Sigmoid colon (tissue), 7 donors: ENCODE measurements around the gene CASP10. TPM values are rescaled to one million over a fixed set of nuclear protein-coding genes. Genes with fewer than 3 reads are reported as not detected.

Experiments used
- DNase-seq: peaks from one replicate; pipeline ENCODE4 v3.0.0-alpha.2; 2019
- H3K27ac ChIP-seq, 4 donors: fragments of 200-600 bp; sonication (generic); one replicate each; pipeline ENCODE4 v1.5.1; 2016 to 2019; ENCODE audit warnings: mild to moderate bottlenecking in 1 of 4
- H3K27me3 ChIP-seq, 3 donors: fragments of 200-600 bp; sonication (generic); one replicate each; pipeline ENCODE4 v1.5.1; 2019; ENCODE audit warnings: mild to moderate bottlenecking in 1 of 3
- H3K36me3 ChIP-seq, 4 donors: fragments of 200-600 bp; sonication (generic); one replicate each; pipeline ENCODE4 v1.5.1; 2016 to 2019
- H3K4me1 ChIP-seq, 4 donors: fragments of 200-600 bp; sonication (generic); one replicate each; pipeline ENCODE4 v1.5.1; 2017 to 2019
- H3K4me3 ChIP-seq, 4 donors: fragments of 200-600 bp; sonication (generic); one replicate each; pipeline ENCODE4 v1.5.1; 2017 to 2019; ENCODE audit warnings: mild to moderate bottlenecking in 2 of 4, moderate library complexity in 1 of 4
- H3K9me3 ChIP-seq, 4 donors: fragments of 200-600 bp in 3 of 4; sonication (generic) in 3 of 4; one replicate each; pipeline versions ENCODE4 v1.5.1 to v1.6.1; 2013 to 2019
- EP300 ChIP-seq, 4 donors: sonication (generic); formaldehyde crosslinking; IDR thresholded peaks; one replicate each; pipeline ENCODE4 v1.6.1; 2017; ENCODE audit warnings: antibody characterized with exemption in 4 of 4
- POLR2A ChIP-seq, 2 donors: fragments of 450-650 bp; IDR thresholded peaks; one replicate each; pipeline ENCODE4 v1.6.1; 2016; ENCODE audit warnings: antibody characterized with exemption in 2 of 2, mild to moderate bottlenecking in 2 of 2, moderate library complexity in 2 of 2
- POLR2AphosphoS5 ChIP-seq, 4 donors: sonication (generic); formaldehyde crosslinking; IDR thresholded peaks; one replicate each; pipeline ENCODE4 v1.6.1; 2017; ENCODE audit warnings: antibody characterized with exemption in 4 of 4
- WGBS, 2 donors: extraction: QIAGEN DNeasy Blood & Tissue Kit; methylation state at CpG; one replicate each; pipeline ENCODE4 v1.1.7; 2013; 5-methylcytosine and 5-hydroxymethylcytosine counted together
- intact Hi-C: fragments of 100-400 bp; cut with DNase I; formaldehyde crosslinking; loops from one replicate; pipeline ENCODE4 v1.15.1; 2023
- polyA plus RNA-seq, 3 donors: library from polyadenylated mRNA; stranded (reverse); fragments of 200-250 nt; gene quantifications; one replicate each; pipeline ENCODE4 v1.2.3, GENCODE V29; 2013
- total RNA-seq, 4 donors: library from RNA; depleted of rRNA; stranded (reverse); fragments of >200 nt; gene quantifications; one replicate each; pipeline ENCODE4 v1.1.0, GENCODE V29; 2016
- TF ChIP-seq, protein P1 (sequence below), 4 experiments: fragments of 450-650 bp in 3 of 4; fragments of 200-600 bp in 1 of 4; IDR thresholded peaks; one replicate each; pipeline ENCODE4 v1.5.1; 2016 to 2019; ENCODE audit warnings: antibody characterized with exemption in 4 of 4, mild to moderate bottlenecking in 3 of 4, moderate library complexity in 2 of 4
- donor health status: healthy with polysubstance abuse.
- donor health status: Bipolar disorder and iron deficiency.
- donor health status: healthy.

The CASP10 gene, protein sequence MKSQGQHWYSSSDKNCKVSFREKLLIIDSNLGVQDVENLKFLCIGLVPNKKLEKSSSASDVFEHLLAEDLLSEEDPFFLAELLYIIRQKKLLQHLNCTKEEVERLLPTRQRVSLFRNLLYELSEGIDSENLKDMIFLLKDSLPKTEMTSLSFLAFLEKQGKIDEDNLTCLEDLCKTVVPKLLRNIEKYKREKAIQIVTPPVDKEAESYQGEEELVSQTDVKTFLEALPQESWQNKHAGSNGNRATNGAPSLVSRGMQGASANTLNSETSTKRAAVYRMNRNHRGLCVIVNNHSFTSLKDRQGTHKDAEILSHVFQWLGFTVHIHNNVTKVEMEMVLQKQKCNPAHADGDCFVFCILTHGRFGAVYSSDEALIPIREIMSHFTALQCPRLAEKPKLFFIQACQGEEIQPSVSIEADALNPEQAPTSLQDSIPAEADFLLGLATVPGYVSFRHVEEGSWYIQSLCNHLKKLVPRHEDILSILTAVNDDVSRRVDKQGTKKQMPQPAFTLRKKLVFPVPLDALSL
- total RNA-seq, result 10 to 100 TPM in 1 of 4 donors, 1 to 10 TPM in 3; 3.9 to 18.3 (median 5.0) TPM
- 10 to 100 TPM; 11.4 to 26.9 (median 18.0) TPM for polyA plus RNA-seq

DNA sequence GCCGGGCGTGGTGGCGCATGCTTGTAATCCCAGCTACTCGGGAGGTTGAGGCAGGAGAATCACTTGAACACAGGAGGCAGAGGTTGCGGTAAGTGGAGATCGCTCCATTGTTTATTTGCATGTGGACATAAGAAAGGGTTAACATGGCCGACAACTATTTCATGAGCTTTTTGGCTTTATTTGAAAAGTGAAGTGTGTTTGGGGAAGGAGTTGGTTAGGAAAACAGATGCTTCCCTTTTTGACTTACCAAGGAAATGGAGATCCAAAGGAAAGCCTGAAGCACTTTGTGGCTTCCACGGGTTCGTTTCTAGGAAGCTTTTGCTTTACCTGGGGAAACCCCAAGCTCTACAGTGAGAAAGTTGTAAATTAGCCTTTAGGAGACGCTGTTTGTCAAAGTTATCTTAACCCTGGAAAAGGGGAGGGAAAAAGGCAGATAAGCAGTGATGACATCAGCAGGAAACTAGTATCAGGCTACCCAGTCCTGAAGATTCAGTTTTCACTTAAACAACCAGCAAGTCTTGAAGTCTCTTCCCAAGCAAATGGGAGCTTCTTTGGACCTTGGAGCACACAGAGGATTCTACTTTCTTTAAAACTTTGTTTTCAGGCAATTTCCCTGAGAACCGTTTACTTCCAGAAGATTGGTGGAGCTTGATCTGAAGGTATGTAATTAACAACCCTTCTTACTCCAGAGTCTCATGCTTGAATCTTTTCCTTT, at the start of gene CASP10:
Gene CASP10, plus strand, starts transcription at position 492 of the 715 bp plus-strand sequence. CDS start 2,637 bp downstream, outside the sequence.
- TF ChIP-seq, protein P1, sequence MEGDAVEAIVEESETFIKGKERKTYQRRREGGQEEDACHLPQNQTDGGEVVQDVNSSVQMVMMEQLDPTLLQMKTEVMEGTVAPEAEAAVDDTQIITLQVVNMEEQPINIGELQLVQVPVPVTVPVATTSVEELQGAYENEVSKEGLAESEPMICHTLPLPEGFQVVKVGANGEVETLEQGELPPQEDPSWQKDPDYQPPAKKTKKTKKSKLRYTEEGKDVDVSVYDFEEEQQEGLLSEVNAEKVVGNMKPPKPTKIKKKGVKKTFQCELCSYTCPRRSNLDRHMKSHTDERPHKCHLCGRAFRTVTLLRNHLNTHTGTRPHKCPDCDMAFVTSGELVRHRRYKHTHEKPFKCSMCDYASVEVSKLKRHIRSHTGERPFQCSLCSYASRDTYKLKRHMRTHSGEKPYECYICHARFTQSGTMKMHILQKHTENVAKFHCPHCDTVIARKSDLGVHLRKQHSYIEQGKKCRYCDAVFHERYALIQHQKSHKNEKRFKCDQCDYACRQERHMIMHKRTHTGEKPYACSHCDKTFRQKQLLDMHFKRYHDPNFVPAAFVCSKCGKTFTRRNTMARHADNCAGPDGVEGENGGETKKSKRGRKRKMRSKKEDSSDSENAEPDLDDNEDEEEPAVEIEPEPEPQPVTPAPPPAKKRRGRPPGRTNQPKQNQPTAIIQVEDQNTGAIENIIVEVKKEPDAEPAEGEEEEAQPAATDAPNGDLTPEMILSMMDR (IDR thresholded peaks at IDR 0.05), result no peak
- TF ChIP-seq POLR2A (IDR thresholded peaks at IDR 0.05) (peak in 1 of 2 donors; percentile 46), POLR2AphosphoS5 (IDR thresholded peaks at IDR 0.05) (peak in 3 of 4 donors; percentile 40 to 58 (median 44)), EP300 (IDR thresholded peaks at IDR 0.05) (no peak)
- H3K36me3 ChIP-seq, result no peaks in the 10 kb centered on the region
- intact Hi-C loops, result no loop called here
- WGBS, 2 donors, result 6 to 21% methylated on average over 11 of the region's 11 CpGs
- DNase-seq, result no peak
- peak within 1 kb of the TSS; percentile 36 to 57 (median 44) for H3K27ac ChIP-seq
- H3K27me3 ChIP-seq, result no peaks in the 10 kb centered on the region
- H3K4me3 ChIP-seq, result peak within 1 kb of the TSS; percentile 12 to 35 (median 28)
- H3K9me3 ChIP-seq, result no peaks in the 10 kb centered on the region
- no peaks in the 10 kb centered on the region for H3K4me1 ChIP-seq

DNA sequence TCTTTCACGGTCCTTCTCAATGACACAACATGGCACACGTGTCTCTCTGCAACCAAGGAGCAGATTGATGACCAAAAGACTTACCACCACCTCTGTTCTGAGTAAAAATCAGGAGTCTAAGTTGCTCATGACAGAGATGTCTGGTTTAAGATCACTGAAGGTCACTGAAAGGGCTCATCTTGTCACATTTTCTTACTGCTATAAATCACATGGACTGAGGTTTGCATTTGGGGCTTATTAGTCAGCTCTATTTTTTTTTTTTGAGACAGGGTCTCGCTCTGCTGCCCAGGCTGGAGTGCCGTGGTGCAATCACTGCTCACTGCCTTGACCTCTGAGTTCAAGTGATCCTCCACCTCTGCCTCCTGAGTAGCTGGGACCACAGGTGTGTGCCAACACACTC, 47.6 kb upstream of the CASP10 start:
- H3K4me1 ChIP-seq, result peaks cover 0 to 21% (median 13%) of the 10 kb centered on the region in 4 donors
- no peak overlapping the region for H3K4me3 ChIP-seq
- intact Hi-C loops, result no loop called here
- WGBS, 2 donors, result 81 to 85% methylated on average over 4 of the region's 4 CpGs
- H3K27ac ChIP-seq, result peak overlapping the region in 2 of 4 donors; percentile 12 to 59
- peaks cover 0 to 69% (median 45%) of the 10 kb centered on the region in 4 donors for H3K36me3 ChIP-seq
- no peaks in the 10 kb centered on the region for H3K27me3 ChIP-seq
- TF ChIP-seq, protein P1 (IDR thresholded peaks at IDR 0.05), result no peak
- H3K9me3 ChIP-seq, result no peaks in the 10 kb centered on the region
- DNase-seq, result no peak

DNA sequence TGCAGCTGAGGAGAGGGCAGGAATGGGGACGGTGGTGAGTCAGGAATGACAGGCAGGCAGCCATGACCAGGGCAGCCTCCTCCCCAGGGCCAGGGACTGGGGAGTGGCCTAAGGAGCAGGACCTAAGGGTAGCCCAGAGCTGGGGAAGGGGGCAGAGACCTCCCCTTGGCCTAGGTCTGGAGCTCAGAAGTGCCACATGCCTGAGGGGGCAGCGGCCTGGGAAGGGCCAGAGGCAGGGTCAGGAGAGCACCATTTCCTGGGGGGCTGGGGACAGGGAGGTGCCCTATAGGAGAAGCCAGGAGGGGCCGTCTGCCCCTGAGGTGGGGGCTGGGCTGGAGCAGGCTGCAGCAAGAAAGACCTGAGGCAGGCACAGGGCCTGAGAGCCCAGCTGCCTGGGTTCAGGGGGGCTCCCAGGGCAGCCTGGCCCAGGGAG, 46.0 kb upstream of the CASP10 start:
- TF ChIP-seq, protein P1 (IDR thresholded peaks at IDR 0.05), result no peak
- TF ChIP-seq POLR2AphosphoS5 (IDR thresholded peaks at IDR 0.05), result no peak
- no peak for TF ChIP-seq POLR2A (IDR thresholded peaks at IDR 0.05)
- TF ChIP-seq EP300 (IDR thresholded peaks at IDR 0.05), result no peak
- 87% methylated on average over 3 of the region's 3 CpGs for WGBS, 2 donors
- no peaks in the 10 kb centered on the region for H3K27me3 ChIP-seq
- no peak for DNase-seq
- intact Hi-C loops, result no loop called here
- no peaks in the 10 kb centered on the region for H3K9me3 ChIP-seq
- H3K4me3 ChIP-seq, result no peak overlapping the region
- no peak overlapping the region for H3K27ac ChIP-seq
- H3K36me3 ChIP-seq, result peaks cover 0 to 84% (median 49%) of the 10 kb centered on the region in 4 donors
- peaks cover 0 to 7% (median 0%) of the 10 kb centered on the region in 4 donors for H3K4me1 ChIP-seq

DNA sequence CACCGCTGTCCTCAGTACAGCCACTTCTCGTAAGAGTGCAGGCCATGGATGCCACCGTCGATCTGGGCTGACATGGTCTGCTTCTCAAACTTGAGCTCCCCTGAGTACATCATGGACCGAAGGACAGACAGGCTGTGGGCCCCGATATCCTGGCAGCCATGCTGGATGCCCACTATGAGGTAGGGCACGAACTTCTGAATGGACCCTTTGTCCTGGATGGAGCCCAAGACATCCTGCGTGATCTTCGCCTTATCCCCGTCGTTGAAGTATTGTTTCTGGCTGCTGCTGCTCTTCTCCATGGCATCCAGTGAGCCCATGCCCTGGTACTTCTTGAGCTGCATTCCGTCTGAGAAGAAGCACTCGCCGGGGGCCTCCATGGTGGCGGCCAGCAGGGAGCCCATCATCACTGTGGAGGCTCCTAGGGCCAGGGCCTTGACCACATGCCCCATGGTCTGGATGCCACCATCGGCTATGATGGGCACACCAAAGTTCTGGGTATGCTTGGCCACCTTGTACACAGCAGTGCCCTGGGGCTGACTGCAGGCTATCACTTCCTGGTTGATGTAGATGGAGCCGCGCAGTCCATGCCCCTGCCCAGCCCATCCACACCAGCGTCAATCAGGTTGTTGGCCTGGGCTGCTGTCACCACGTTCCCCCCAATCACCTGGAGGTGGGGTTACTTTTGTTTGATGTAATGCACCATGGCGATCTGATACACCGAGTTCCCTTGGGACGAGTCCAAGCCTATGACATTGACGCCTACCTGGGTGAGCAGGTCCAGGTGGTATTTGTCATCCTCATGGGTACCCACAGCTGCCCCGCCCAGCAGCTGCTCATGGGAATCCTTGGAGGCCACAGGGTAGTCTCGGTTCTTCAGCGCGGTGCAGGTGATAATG, 45.2 kb upstream of the CASP10 start:
- H3K4me3 ChIP-seq, result no peak overlapping the region
- DNase-seq, result no peak
- H3K27ac ChIP-seq, result no peak overlapping the region
- whole genome bisulfite sequencing, 2 donors, result 97 to 98% methylated on average over 28 of the region's 28 CpGs
- intact Hi-C loops, result no loop called here
- no peaks in the 10 kb centered on the region for H3K27me3 ChIP-seq
- H3K4me1 ChIP-seq, result no peaks in the 10 kb centered on the region
- H3K9me3 ChIP-seq, result no peaks in the 10 kb centered on the region
- TF ChIP-seq, protein P1 (IDR thresholded peaks at IDR 0.05), result no peak
- no peak for TF ChIP-seq EP300 (IDR thresholded peaks at IDR 0.05)
- no peak for TF ChIP-seq POLR2A (IDR thresholded peaks at IDR 0.05)
- no peak for TF ChIP-seq POLR2AphosphoS5 (IDR thresholded peaks at IDR 0.05)
- peaks cover 0 to 91% (median 51%) of the 10 kb centered on the region in 4 donors for H3K36me3 ChIP-seq
